H1 (cell line): ENCODE data around the gene CEP192. TPM values are rescaled to one million over a fixed set of nuclear protein-coding genes. Genes with fewer than 3 reads are reported as not detected.

ENCODE experiments used
- CHD1 ChIP-seq: IDR thresholded peaks from 2 replicates; pipeline ENCODE4 v1.6.1; 2012; ENCODE audit warnings: low read depth, low read length, improper control_type of control experiment
- KDM1A ChIP-seq: fragments of 200-600, 300-600 bp; sonication (generic); IDR thresholded peaks from 2 replicates; pipeline ENCODE4 v1.7.1; 2016; ENCODE audit warnings: mild to moderate bottlenecking, low read length, borderline replicate concordance
- RNF2 ChIP-seq: fragments of 200-900, 300-1000 bp; sonication (generic); IDR thresholded peaks from 2 replicates; pipeline ENCODE4 v1.7.1; 2016; ENCODE audit warnings: borderline replicate concordance, low read depth, mild to moderate bottlenecking, antibody characterized with exemption, low read length; ENCODE audit not compliant: poor library complexity, severe bottlenecking; ENCODE audit errors: missing control alignments
- polyA plus RNA-seq, 7 experiments: library from polyadenylated mRNA; depleted of rRNA in 3 of 7; stranded (reverse) in 5 of 7; unstranded in 2 of 7; fragments of >200 nt in 5 of 7; fragments of 200-250 nt in 2 of 7; gene quantifications; 1 replicate in 5 of 7; 2 replicates in 1 of 7; 4 replicates in 1 of 7; pipeline versions ENCODE4 v1.2.1 to v1.2.3, GENCODE V29; 2011 to 2013; ENCODE audit warnings: missing spikeins in 2 of 7, mixed read lengths in 2 of 7
- total RNA-seq: library from RNA; stranded (reverse); fragmentation: NEBNext Ultra II Directional; extraction: Animal tissue kit (Norgen Biotek cat#: 25700); gene quantifications from 2 replicates; pipeline ENCODE4 v1.2.1, GENCODE V29; 2021

The CEP192 gene
- total and polyA plus RNA-seq, 2 of the 8 experiments (the other 6 are each of a cell fraction or from before 2014, with no cell fraction given): 13.4 to 23.1 TPM

DNA sequence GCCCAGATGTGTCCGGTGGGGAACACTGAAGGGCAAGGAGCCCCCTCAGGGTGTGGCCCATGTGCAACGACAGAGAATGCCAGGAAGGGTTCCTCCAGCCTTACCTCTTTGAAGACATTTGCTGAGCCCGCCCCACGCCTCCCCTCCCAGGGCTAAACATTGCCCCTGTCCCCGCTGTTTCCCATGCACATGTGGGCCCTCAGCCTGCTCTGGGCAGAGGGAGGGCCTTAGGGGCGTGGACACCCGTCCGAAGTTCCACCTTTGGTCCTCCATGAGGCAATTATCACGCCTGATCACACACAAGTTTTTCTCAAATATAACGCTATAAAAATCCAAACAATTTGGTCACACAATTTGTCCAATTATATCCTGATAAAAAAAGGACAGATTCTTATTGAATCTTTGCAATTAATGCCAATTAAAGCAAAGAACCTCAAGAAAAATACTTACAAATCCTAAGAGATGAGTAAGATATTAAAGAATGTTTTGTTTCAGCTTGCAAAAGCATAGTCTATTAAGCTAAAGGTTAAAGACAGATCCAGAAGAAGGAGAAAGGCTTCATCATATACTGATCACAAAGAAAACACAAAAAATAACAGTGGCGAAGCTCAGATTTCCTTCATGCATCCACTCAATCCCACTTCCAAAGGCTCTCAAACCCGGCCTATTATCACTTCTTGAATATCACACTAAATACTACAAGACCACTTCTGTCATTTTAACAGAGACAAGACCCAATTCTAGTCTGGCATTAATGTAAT, 172.2 kb downstream of the CEP192 start (continued):
- TF ChIP-seq RNF2 (no peak), KDM1A (no peak), CHD1 (no peak)
